Effector memory CD4-positive, alpha-beta T cell (primary cell): Measurements from ENCODE around the gene NOTCH3.

Experiments
- DNase-seq, 3 donors: peaks; one replicate each; pipeline ENCODE4 v3.0.0-alpha.2; 2020
- H3K27ac ChIP-seq: 2 replicates; pipeline ENCODE4 v1.7.0; 2013; ENCODE audit warnings: mild to moderate bottlenecking, low read length, moderate library complexity; ENCODE audit not compliant: insufficient read depth, poor library complexity, severe bottlenecking
- H3K27me3 ChIP-seq: replicated peaks from 2 replicates; pipeline ENCODE4 v1.7.0; 2013; ENCODE audit warnings: mild to moderate bottlenecking, low read length; ENCODE audit not compliant: insufficient read depth, control insufficient read depth, poor library complexity, severe bottlenecking
- H3K36me3 ChIP-seq: 2 replicates; pipeline ENCODE4 v1.7.0; 2013; ENCODE audit warnings: mild to moderate bottlenecking, low read length, moderate library complexity; ENCODE audit not compliant: control insufficient read depth, insufficient read depth
- H3K4me1 ChIP-seq: 2 replicates; pipeline ENCODE4 v1.7.0; 2013; ENCODE audit warnings: low read length, mild to moderate bottlenecking; ENCODE audit not compliant: control insufficient read depth, insufficient read depth, poor library complexity, severe bottlenecking
- H3K4me3 ChIP-seq: 2 replicates; pipeline ENCODE4 v1.7.0; 2013; ENCODE audit warnings: low read length, low read depth, mild to moderate bottlenecking; ENCODE audit not compliant: insufficient read depth, poor library complexity, severe bottlenecking
- H3K9me3 ChIP-seq: 2 replicates; pipeline ENCODE4 v1.7.0; 2013; ENCODE audit warnings: mild to moderate bottlenecking, low read length, moderate library complexity; ENCODE audit not compliant: control insufficient read depth

The NOTCH3 gene

DNA sequence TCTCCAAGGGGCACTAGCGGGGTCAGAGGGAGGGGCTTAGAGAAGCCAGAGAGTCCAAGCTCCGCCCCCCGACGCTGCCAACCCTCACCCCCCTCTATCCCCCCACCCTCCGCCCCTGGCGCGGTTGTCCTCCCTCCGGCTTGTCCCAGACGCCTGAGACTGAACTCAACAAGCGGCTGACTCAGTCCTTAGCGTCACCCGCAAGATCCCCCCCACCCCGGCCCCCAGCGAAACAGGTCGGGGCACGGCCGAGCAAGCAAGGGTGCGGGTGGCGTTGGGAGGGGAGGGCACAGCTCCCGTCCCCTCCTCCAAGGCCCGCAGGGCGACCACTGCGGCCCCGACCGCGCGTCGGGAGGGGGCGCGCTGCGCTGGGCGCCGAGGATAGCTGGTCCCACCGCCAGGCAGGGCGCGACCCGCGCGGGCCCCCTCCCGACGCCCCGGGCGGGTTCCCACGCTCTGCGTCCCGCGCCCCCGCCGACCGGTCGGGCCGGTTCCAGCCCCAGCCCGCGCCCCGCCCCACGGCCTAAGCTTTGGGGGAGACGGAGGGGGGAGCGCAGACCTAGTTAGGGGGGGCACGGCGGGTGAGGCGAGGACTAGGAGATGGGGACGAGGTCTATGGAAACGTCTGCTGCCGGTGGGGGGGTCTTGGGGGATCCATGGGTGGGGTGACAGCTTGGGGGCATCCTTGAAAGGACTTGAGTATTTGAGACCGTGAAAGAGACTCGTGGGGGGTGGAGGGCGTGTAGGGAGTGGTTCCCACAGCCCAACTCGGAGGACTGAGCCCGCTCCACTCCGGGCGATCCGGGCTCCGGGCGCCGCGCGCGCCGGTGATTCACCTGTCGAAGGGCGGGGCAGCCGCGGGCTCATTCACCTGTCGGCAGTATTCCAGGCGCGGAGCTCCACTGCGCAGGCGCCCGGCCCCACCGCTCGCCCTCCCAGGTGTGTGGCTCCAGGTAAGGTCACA is 5.1 kb downstream of the NOTCH3 start:
- Histone ChIP-seq H3K4me1 (peaks cover 11% of the 10 kb centered on the region), H3K27ac (no peak overlapping the region), H3K27me3 (peaks cover 36% of the 10 kb centered on the region), H3K36me3 (no peaks in the 10 kb centered on the region), H3K4me3 (no peak overlapping the region), H3K9me3 (no peaks in the 10 kb centered on the region)
- no peak for DNase-seq

DNA sequence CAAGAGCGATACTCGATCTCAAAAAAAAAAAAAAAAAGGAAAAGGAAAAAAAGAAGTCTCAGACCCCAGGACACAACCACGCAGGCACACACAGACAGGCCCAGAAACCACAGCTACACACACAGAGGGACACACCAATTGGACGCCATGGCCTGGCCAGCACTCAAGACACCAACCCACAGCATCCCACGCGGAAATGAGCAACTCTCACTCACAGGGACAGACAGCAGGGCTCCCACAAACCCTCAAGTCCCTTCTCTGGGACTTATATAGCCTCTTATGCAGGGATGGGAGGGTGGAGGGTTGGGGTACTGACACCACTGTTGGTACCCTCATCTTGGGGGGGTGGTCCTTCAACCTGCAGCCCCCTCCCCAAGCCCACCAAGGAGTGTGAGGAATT is 5.9 kb downstream of the NOTCH3 start:
- peaks cover 32% of the 10 kb centered on the region for H3K27me3 ChIP-seq
- no peak overlapping the region for H3K4me3 ChIP-seq
- H3K9me3 ChIP-seq = no peaks in the 10 kb centered on the region
- H3K27ac ChIP-seq = no peak overlapping the region
- H3K4me1 ChIP-seq = peaks cover 5% of the 10 kb centered on the region
- no peaks in the 10 kb centered on the region for H3K36me3 ChIP-seq
- DNase-seq = no peak

DNA sequence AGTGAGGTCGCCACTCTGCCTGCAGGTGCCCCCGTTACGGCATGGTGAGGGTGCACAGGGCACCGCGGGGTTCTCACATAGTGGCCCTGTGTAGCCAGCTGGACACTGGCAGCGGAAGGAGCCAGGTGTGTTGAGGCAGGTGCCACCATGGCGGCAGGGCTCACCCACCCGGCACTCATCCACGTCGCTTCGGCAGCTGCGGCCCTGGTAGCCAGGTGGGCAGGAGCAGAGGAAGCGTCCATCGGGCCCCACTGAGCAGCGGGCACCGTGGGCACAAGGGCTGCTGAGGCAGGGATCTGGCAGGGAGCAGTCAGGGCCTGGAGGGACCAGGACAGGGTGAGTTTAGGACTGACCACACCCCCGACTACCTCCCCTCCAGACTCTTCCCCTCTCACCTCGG is 8.8 kb downstream of the NOTCH3 start:
- Histone ChIP-seq H3K4me3 (no peak overlapping the region), H3K9me3 (no peaks in the 10 kb centered on the region), H3K36me3 (no peaks in the 10 kb centered on the region), H3K4me1 (peaks cover 4% of the 10 kb centered on the region), H3K27me3 (peaks cover 29% of the 10 kb centered on the region), H3K27ac (no peak overlapping the region)
- DNase-seq = no peak

DNA sequence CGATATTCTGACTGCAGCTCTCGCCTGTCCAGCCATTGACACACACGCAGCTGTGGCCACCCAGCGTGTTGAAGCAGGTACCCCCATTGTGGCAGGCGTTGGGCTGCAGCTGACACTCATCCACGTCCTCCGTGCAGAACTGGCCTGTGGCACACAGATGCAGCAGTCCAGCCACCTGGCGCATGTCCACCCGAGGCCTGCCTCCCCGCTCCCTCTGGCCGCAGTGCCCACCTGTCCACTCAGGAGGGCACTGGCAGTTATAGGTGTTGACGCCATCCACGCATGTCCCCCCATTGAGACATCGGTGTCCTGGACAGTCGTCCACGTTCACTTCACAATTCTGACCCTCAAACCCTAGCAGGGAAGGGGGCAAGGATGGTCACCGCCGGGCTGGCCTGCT is 9.3 kb downstream of the NOTCH3 start:
- H3K9me3 ChIP-seq = no peaks in the 10 kb centered on the region
- peaks cover 4% of the 10 kb centered on the region for H3K4me1 ChIP-seq
- DNase-seq = no peak
- H3K27ac ChIP-seq = no peak overlapping the region
- no peak overlapping the region for H3K4me3 ChIP-seq
- peaks cover 26% of the 10 kb centered on the region for H3K27me3 ChIP-seq
- H3K36me3 ChIP-seq = no peaks in the 10 kb centered on the region

GRCh38 chr19:15188851-15189250 is 11.9 kb downstream of the NOTCH3 start:
- H3K9me3 ChIP-seq = no peaks in the 10 kb centered on the region
- H3K27ac ChIP-seq = no peak overlapping the region
- H3K4me1 ChIP-seq = no peaks in the 10 kb centered on the region
- no peaks in the 10 kb centered on the region for H3K36me3 ChIP-seq
- H3K4me3 ChIP-seq = no peak overlapping the region
- peaks cover under 1% of the 10 kb centered on the region for H3K27me3 ChIP-seq
- no peak for DNase-seq

DNA sequence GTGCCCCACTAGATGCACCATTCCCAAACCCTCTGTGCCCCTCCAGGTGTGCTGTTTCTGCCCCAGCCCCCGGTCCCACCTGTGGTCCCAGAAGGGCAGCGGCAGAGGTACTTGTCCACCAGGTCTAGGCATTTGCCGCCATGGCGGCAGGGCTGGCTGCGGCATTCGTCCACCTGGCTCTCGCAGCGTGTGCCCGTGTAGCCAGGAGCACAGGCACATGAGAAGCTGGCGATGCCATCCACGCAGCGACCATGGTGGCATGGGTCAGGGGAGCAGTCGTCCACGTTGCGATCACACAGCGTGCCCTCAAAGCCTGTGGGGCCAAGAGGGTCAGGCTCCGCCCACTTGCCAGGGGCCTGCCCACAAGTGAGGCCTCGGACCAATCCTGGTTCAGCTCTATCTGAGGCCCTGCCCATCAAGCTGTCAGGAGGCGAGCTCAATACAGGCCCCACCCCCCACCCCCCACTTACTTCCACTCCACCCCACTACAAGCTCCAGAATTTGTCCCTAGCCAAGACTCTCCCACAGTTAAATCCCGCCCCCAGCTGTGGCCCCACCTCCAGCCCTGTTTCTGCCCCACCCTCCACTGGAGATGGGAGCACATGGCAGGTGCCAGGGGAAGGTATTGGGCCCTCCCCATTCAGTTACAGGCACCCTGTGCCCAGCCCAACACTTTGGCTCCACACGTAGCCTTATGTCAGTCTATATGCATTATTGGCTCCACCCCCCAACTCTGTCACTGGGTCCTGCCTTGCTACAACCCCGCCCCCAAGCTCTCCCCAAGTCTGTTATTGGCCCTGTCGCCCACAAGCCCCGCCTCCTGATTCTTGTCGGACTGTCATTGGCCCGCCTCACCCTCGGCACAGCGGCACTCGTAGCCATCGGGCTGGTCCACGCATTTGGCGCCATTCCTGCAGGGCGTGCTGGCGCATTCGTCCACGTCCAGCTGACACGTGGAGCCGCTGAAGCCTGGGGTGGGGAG is 13.5 kb downstream of the NOTCH3 start:
- DNase-seq = no peak
- no peaks in the 10 kb centered on the region for H3K36me3 ChIP-seq
- H3K27me3 ChIP-seq = no peaks in the 10 kb centered on the region
- no peak overlapping the region for H3K4me3 ChIP-seq
- H3K4me1 ChIP-seq = no peaks in the 10 kb centered on the region
- H3K27ac ChIP-seq = no peak overlapping the region
- H3K9me3 ChIP-seq = no peaks in the 10 kb centered on the region

DNA sequence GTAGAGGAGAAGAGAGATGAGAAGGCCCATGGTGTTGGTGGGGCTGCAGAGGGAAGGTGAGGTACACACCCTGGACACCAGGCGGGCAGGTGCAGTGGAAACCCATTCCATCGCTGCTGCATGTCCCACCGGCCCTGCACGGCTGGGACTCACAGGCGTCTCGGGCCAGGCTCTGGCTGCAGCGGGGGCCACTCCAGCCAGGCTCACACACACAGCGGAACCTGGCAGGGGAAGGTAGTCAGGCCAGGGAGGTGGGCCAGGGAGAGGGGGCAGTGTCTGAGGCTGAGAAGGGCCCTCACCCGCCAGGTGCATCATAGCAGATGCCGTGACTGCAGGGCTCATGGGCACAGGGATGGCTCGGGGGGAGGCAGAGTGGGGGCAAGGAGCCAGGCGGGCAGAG is 15.6 kb downstream of the NOTCH3 start:
- Histone ChIP-seq H3K27ac (no peak overlapping the region), H3K4me3 (no peak overlapping the region), H3K9me3 (no peaks in the 10 kb centered on the region), H3K27me3 (no peaks in the 10 kb centered on the region), H3K36me3 (no peaks in the 10 kb centered on the region), H3K4me1 (no peaks in the 10 kb centered on the region)
- no peak for DNase-seq

GRCh38 chr19:15184776-15185175 is 16.0 kb downstream of the NOTCH3 start:
- Histone ChIP-seq H3K36me3 (no peaks in the 10 kb centered on the region), H3K4me3 (no peak overlapping the region), H3K9me3 (no peaks in the 10 kb centered on the region), H3K27ac (no peak overlapping the region), H3K4me1 (no peaks in the 10 kb centered on the region), H3K27me3 (no peaks in the 10 kb centered on the region)
- no peak for DNase-seq

GRCh38 chr19:15181394-15181793 is 19.4 kb downstream of the NOTCH3 start:
- H3K36me3 ChIP-seq = no peaks in the 10 kb centered on the region
- H3K27me3 ChIP-seq = no peaks in the 10 kb centered on the region
- no peaks in the 10 kb centered on the region for H3K9me3 ChIP-seq
- H3K27ac ChIP-seq = no peak overlapping the region
- no peaks in the 10 kb centered on the region for H3K4me1 ChIP-seq
- no peak for DNase-seq
- no peak overlapping the region for H3K4me3 ChIP-seq
